Panc1 (cell line): Measurements from ENCODE around the gene TJP2. TPM values are rescaled to one million over a fixed set of nuclear protein-coding genes. Genes with fewer than 3 reads are reported as not detected.

ENCODE experiments used
- ATAC-seq: fragments of 200-7000 bp; cut with Tn5 transposase; 2 replicates; pipeline ENCODE4 v1.9.1; 2020; ENCODE audit warnings: mild to moderate bottlenecking, moderate library complexity
- BruUV-seq: library from RNA; stranded (reverse); fragments of 400-500 nt; replicated peaks from 2 replicates; lab custom pipeline; 2021; lab: Mats Ljungman, UMichigan
- CTCF ChIA-PET: fragments of 300-600 bp; sonication (Branson Sonifier 250); formaldehyde crosslinking; loops from one replicate; lab custom pipeline; 2022; ENCODE audit warnings: antibody characterized with exemption; lab: Charles Lee
- POLR2A ChIA-PET: fragments of 300-600 bp; sonication (Branson Sonifier 250); formaldehyde crosslinking; loops from one replicate; lab custom pipeline; 2022; ENCODE audit warnings: antibody characterized with exemption; lab: Charles Lee
- DNase-seq: peaks from one replicate; pipeline ENCODE4 v3.0.0-alpha.2; 2010; ENCODE audit warnings: low read depth, low spot score
- H3K27ac ChIP-seq: 2 replicates; pipeline ENCODE4 v1.5.1; 2011; ENCODE audit warnings: mild to moderate bottlenecking, low read length, inconsistent platforms
- H3K27me3 ChIP-seq: fragments of 200-500 bp; sonication (Bioruptor generic); 2 replicates; pipeline ENCODE4 v1.6.0; 2014; ENCODE audit warnings: low read length, inconsistent platforms; ENCODE audit not compliant: control insufficient read depth, insufficient read depth
- H3K36me3 ChIP-seq: fragments of 200-500 bp; sonication (Bioruptor generic); 2 replicates; pipeline ENCODE4 v1.5.1; 2014; ENCODE audit warnings: inconsistent platforms, mild to moderate bottlenecking, low read length, moderate library complexity; ENCODE audit not compliant: control insufficient read depth, insufficient read depth
- H3K4me1 ChIP-seq: 2 replicates; pipeline ENCODE4 v1.5.1; 2011; ENCODE audit warnings: inconsistent platforms, mild to moderate bottlenecking, low read length, moderate library complexity; ENCODE audit not compliant: control insufficient read depth, insufficient read depth
- H3K4me3 ChIP-seq, 2 experiments: 2 replicates each; pipeline ENCODE4 v1.5.1; 2011 to 2012; ENCODE audit warnings: low read depth in 2 of 2, low read length in 2 of 2, mild to moderate bottlenecking in 2 of 2, inconsistent platforms in 1 of 2, moderate library complexity in 1 of 2
- H3K9me3 ChIP-seq: fragments of 200-500 bp; sonication (Bioruptor generic); 2 replicates; pipeline ENCODE4 v1.5.1; 2014; ENCODE audit warnings: low read depth, mild to moderate bottlenecking, inconsistent platforms, low read length, moderate library complexity; ENCODE audit not compliant: control insufficient read depth, insufficient read depth
- POLR2AphosphoS5 ChIP-seq: IDR thresholded peaks from 2 replicates; pipeline ENCODE4 v1.6.1; 2012; ENCODE audit warnings: mild to moderate bottlenecking, low read depth, low read length, moderate library complexity
- REST ChIP-seq, 2 experiments: IDR thresholded peaks; 2 replicates each; pipeline ENCODE4 v1.6.1; 2011 to 2012; ENCODE audit warnings: low read depth in 2 of 2, control low read depth in 1 of 2, low read length in 1 of 2, mild to moderate bottlenecking in 1 of 2, moderate library complexity in 1 of 2; ENCODE audit not compliant: insufficient read depth in 1 of 2
- SIN3A ChIP-seq: IDR thresholded peaks from 2 replicates; pipeline ENCODE4 v1.6.1; 2012; ENCODE audit warnings: low read depth, mild to moderate bottlenecking, low read length, moderate library complexity, borderline replicate concordance; ENCODE audit not compliant: insufficient read depth
- TCF7L2 ChIP-seq: IDR thresholded peaks from 2 replicates; pipeline ENCODE4 v1.6.1; 2011; ENCODE audit warnings: mild to moderate bottlenecking, low read depth, low read length, inconsistent platforms
- in situ Hi-C: cut with HindIII; loops from 2 replicates; pipeline ENCODE4 v1.10.0; 2016; ENCODE audit warnings: low sequenced_read_pairs, low pct_unique_long_range_greater_than_20kb
- intact Hi-C: fragments of 100-400 bp; cut with micrococcal nuclease; formaldehyde crosslinking; loops from one replicate; pipeline ENCODE4 v1.10.0; 2022; ENCODE audit not compliant: unreplicated experiment
- total RNA-seq: library from RNA; stranded (reverse); gene quantifications from one replicate; pipeline ENCODE4 v1.2.1, GENCODE V29; 2021; ENCODE audit not compliant: unreplicated experiment
- TF ChIP-seq, protein P1 (sequence below): fragments of 450-650 bp; IDR thresholded peaks from 2 replicates; pipeline ENCODE4 v1.5.1; 2017; ENCODE audit warnings: mild to moderate bottlenecking

TJP2 gene
- total RNA-seq, 1 experiment from 2014 or later = 40.2 TPM

DNA sequence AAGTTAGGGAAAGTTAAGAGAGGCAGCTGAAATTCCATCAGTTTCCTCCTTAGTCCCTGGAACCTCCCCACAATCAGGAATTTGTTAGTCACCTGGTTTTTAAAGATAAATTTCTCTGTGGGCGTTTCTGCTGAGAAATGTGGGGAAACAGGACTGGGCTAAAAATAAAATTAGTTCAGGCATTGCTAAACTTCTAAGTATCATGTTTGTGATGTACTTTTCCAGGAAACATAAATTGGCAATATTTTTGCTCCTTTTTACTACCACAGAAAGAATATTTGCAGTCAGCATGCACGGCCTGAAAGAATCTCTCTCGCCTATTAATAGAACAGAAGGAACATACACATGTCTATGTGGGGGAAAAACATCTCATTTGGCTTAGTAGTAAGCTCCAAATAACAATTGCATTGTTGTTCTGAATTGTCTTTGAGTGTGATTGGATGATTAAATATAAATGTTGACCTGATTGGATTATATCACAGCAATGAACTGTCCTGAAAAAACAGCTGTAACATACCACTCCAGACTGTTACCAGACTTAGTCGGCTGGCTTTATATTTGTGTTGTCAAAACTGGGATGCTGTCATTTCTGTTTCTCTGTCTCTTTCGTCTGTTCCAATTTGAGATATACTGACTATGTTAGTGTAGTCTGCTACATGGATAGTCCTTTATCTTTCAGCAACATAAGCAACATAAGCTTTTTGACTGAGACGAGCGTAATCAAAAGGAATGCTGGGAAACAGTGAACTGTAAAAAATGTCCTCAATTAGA is 12.9 kb downstream of the TJP2 start:
- H3K27ac ChIP-seq = no peak overlapping the region
- CTCF ChIA-PET = no interaction called here
- intact Hi-C loops = no loop called here

GRCh38 chr9:69188975-69189374 is 14.9 kb downstream of the TJP2 start:
- in situ Hi-C loops = no loop called here
- ChIA-PET CTCF (no interaction called here), POLR2A (no interaction called here)
- Histone ChIP-seq H3K9me3 (no peaks in the 10 kb centered on the region), H3K4me1 (peaks cover 10% of the 10 kb centered on the region), H3K27ac (no peak overlapping the region), H3K36me3 (no peaks in the 10 kb centered on the region), H3K27me3 (no peaks in the 10 kb centered on the region), H3K4me3 (no peak overlapping the region)
- BruUV-seq = no TSS peak
- DNase-seq = no peak
- no peak for TF ChIP-seq POLR2AphosphoS5
- TF ChIP-seq REST (IDR thresholded peaks at IDR 0.05; ENCODE audit: insufficient read depth in 1 of 2, low read depth in 2 of 2, low read length in 1 of 2) = no peak
- TF ChIP-seq, protein P1, sequence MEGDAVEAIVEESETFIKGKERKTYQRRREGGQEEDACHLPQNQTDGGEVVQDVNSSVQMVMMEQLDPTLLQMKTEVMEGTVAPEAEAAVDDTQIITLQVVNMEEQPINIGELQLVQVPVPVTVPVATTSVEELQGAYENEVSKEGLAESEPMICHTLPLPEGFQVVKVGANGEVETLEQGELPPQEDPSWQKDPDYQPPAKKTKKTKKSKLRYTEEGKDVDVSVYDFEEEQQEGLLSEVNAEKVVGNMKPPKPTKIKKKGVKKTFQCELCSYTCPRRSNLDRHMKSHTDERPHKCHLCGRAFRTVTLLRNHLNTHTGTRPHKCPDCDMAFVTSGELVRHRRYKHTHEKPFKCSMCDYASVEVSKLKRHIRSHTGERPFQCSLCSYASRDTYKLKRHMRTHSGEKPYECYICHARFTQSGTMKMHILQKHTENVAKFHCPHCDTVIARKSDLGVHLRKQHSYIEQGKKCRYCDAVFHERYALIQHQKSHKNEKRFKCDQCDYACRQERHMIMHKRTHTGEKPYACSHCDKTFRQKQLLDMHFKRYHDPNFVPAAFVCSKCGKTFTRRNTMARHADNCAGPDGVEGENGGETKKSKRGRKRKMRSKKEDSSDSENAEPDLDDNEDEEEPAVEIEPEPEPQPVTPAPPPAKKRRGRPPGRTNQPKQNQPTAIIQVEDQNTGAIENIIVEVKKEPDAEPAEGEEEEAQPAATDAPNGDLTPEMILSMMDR = no peak
- TF ChIP-seq SIN3A = no peak
- no peak for TF ChIP-seq TCF7L2
- no peak for ATAC-seq
- intact Hi-C loops = no loop called here

More for the DNA sequence above, 12.9 kb downstream of the TJP2 start:
- no peak overlapping the region for H3K4me3 ChIP-seq
- ATAC-seq (no peak), DNase-seq (no peak)
- peaks cover 6% of the 10 kb centered on the region for H3K4me1 ChIP-seq
- POLR2A ChIA-PET = no interaction called here
- H3K27me3 ChIP-seq = no peaks in the 10 kb centered on the region
- H3K36me3 ChIP-seq = no peaks in the 10 kb centered on the region
- BruUV-seq = no TSS peak
- no peaks in the 10 kb centered on the region for H3K9me3 ChIP-seq
- in situ Hi-C loops = no loop called here
- TF ChIP-seq REST (IDR thresholded peaks at IDR 0.05; ENCODE audit: insufficient read depth in 1 of 2, low read depth in 2 of 2, low read length in 1 of 2) (no peak), SIN3A (no peak), POLR2AphosphoS5 (no peak), TCF7L2 (no peak)
- TF ChIP-seq, protein P1 = no peak
